K562 (cell line): ENCODE results near the gene RIMOC1. TPM values are rescaled to one million over a fixed set of nuclear protein-coding genes. Genes with fewer than 3 reads are reported as not detected.
A peak's percentile ranks its signal among the peaks of the same experiment; 100 is the strongest.

Source experiments
- ATAC-seq: fragments of 200-7000 bp; cut with Tn5 transposase; 3 replicates; pipeline ENCODE4 v1.9.1; 2020; ENCODE audit warnings: moderate library complexity
- BruUV-seq: library from RNA; stranded (reverse); fragments of 400-500 nt; replicated peaks from 2 replicates; lab custom pipeline; 2021; lab: Mats Ljungman, UMichigan
- CTCF ChIA-PET: fragments of 300-600 bp; formaldehyde crosslinking; extraction: SDS; loops from one replicate; lab custom pipeline; 2021; ENCODE audit warnings: low intra/inter-chr PET ratio; lab: Yijun Ruan, JAX
- POLR2A ChIA-PET: fragments of 300-600, 350-650 bp; sonication (Branson Sonifier 250); formaldehyde crosslinking; extraction: SDS; loops from one replicate; lab custom pipeline; 2021; ENCODE audit warnings: antibody characterized with exemption, inconsistent platforms; lab: Yijun Ruan, JAX
- DNase-seq, 4 experiments: peaks; one replicate each; pipeline versions ENCODE4 v3.0.0 to v3.0.0-alpha.2; 2011 to 2018; ENCODE audit warnings: low spot score in 3 of 4, mixed read lengths in 3 of 4; ENCODE audit errors: extremely low read depth in 1 of 4
- FAIRE-seq: peaks from 2 replicates; lab custom pipeline; 2011; peaks lifted over from hg19 to GRCh38; lab: Jason Lieb, UNC
- H2AFZ ChIP-seq: 2 replicates; pipeline ENCODE4 v1.6.0; 2011; ENCODE audit warnings: low read depth, low read length, control low read depth, inconsistent platforms
- H3K27ac ChIP-seq: fragments of 200-600 bp; 3 replicates; pipeline ENCODE4 v1.8.0; 2011; ENCODE audit warnings: low read depth, mild to moderate bottlenecking, control low read depth, inconsistent platforms, low read length, moderate library complexity, mixed read lengths; ENCODE audit errors: extremely low read depth
- H3K27me3 ChIP-seq, 2 experiments: fragments of 300-600 bp in 1 of 2; 2 replicates in 1 of 2; 3 replicates in 1 of 2; pipeline versions ENCODE4 v1.6.0 to v1.8.0; 2011; ENCODE audit warnings: inconsistent platforms in 2 of 2, low read length in 2 of 2, mild to moderate bottlenecking in 1 of 2, mixed read lengths in 1 of 2, moderate library complexity in 1 of 2; ENCODE audit not compliant: control insufficient read depth in 2 of 2, insufficient read depth in 2 of 2
- H3K36me3 ChIP-seq: fragments of 300-600 bp; 3 replicates; pipeline ENCODE4 v1.8.0; 2011; ENCODE audit warnings: mild to moderate bottlenecking, low read length, inconsistent platforms; ENCODE audit not compliant: control insufficient read depth, insufficient read depth
- H3K4me1 ChIP-seq, 2 experiments: fragments of 200-600 bp in 1 of 2; replicated peaks in 1 of 2; 2 replicates in 1 of 2; 3 replicates in 1 of 2; pipeline versions ENCODE4 v1.5.1 to v1.8.0; 2011; ENCODE audit warnings: inconsistent platforms in 2 of 2, low read length in 2 of 2, mild to moderate bottlenecking in 1 of 2, mixed read lengths in 1 of 2, moderate library complexity in 1 of 2; ENCODE audit not compliant: control insufficient read depth in 2 of 2, insufficient read depth in 2 of 2
- H3K4me2 ChIP-seq: 2 replicates; pipeline ENCODE4 v1.6.1; 2011; ENCODE audit warnings: low read length, control low read depth, inconsistent platforms, mixed read lengths; ENCODE audit not compliant: insufficient read depth
- H3K4me3 ChIP-seq: fragments of 200-600 bp; sonication (generic), shearing (Covaris generic); 2 replicates; pipeline ENCODE4 v1.5.1; 2016; ENCODE audit warnings: control low read depth, inconsistent platforms
- H3K79me2 ChIP-seq: fragments of 200-600 bp; 3 replicates; pipeline ENCODE4 v1.8.0; 2011; ENCODE audit warnings: low read length, inconsistent platforms; ENCODE audit not compliant: control insufficient read depth, insufficient read depth
- H3K9ac ChIP-seq, 2 experiments: 2 replicates each; pipeline versions ENCODE4 v1.6.0 to v1.6.1; 2011; ENCODE audit warnings: low read depth in 2 of 2, low read length in 2 of 2, control low read depth in 1 of 2, inconsistent platforms in 1 of 2, mild to moderate bottlenecking in 1 of 2, mixed read lengths in 1 of 2; ENCODE audit not compliant: insufficient read depth in 1 of 2
- H3K9me1 ChIP-seq: one replicate; pipeline ENCODE4 v1.6.0; 2011; ENCODE audit warnings: inconsistent platforms, mild to moderate bottlenecking, low read length, moderate library complexity; ENCODE audit not compliant: control insufficient read depth, insufficient read depth
- H3K9me3 ChIP-seq: replicated peaks from 2 replicates; pipeline ENCODE4 v1.5.1; 2011; ENCODE audit warnings: low read depth, low read length, inconsistent platforms; ENCODE audit not compliant: control insufficient read depth, insufficient read depth
- H4K20me1 ChIP-seq: replicated peaks from 2 replicates; pipeline ENCODE4 v1.6.1; 2011; ENCODE audit warnings: low read length, inconsistent platforms, mixed read lengths; ENCODE audit not compliant: control insufficient read depth, insufficient read depth
- CTCF ChIP-seq, 3 experiments: IDR thresholded peaks in 2 of 3; conservative IDR thresholded peaks in 1 of 3; 2 replicates each; pipeline ENCODE4 v1.5.1; 2011 to 2012; ENCODE audit warnings: low read length in 3 of 3, mild to moderate bottlenecking in 3 of 3, control low read depth in 2 of 3, improper control_type of control experiment in 1 of 3, inconsistent platforms in 1 of 3, low read depth in 1 of 3, mixed read lengths in 1 of 3, moderate library complexity in 1 of 3; ENCODE audit not compliant: insufficient read depth in 2 of 3
- KLF1 ChIP-seq: fragments of 450-650 bp; IDR thresholded peaks from 2 replicates; pipeline ENCODE4 v1.6.1; 2016; ENCODE audit warnings: missing genetic modification characterization, missing compliant biosample characterization
- MAFF ChIP-seq: IDR thresholded peaks from 2 replicates; pipeline ENCODE4 v1.6.1; 2012; ENCODE audit warnings: low read length, improper control_type of control experiment
- PATZ1 ChIP-seq: fragments of 250-450 bp; sonication (Bioruptor Pico); IDR thresholded peaks from 2 replicates; pipeline ENCODE4 v1.5.0; 2020; ENCODE audit warnings: mild to moderate bottlenecking, borderline replicate concordance
- PHF20 ChIP-seq: fragments of 450-650 bp; IDR thresholded peaks from 2 replicates; pipeline ENCODE4 v1.6.1; 2018; ENCODE audit not compliant: partially characterized antibody
- SAFB ChIP-seq: fragments of 200-400 bp; formaldehyde crosslinking; IDR thresholded peaks from 2 replicates; pipeline ENCODE4 v1.6.1; 2017; ENCODE audit warnings: low read depth, low read length, borderline replicate concordance
- WGBS: fragments of 100-300 bp; shearing (Covaris generic); methylation state at CpG from one replicate; pipeline ENCODE4 v1.1.6; 2016; ENCODE audit warnings: low coverage, mixed read lengths; ENCODE audit not compliant: insufficient coverage; ENCODE audit errors: missing lambda C conversion rate; 5-methylcytosine and 5-hydroxymethylcytosine counted together
- in situ Hi-C: fragments of 300-500 bp; cut with MboI; formaldehyde crosslinking; loops from 4 replicates; pipeline ENCODE4 v1.15.0; 2018; ENCODE audit warnings: inconsistent platforms, mixed read lengths
- intact Hi-C: fragments of 100-400 bp; cut with micrococcal nuclease; formaldehyde crosslinking; loops from 2 replicates; pipeline ENCODE4 v1.14.2; 2022
- polyA plus RNA-seq, 8 experiments: library from polyadenylated mRNA; depleted of rRNA in 4 of 8; stranded (reverse) in 5 of 8; unstranded in 3 of 8; fragments of >200 nt; fragmentation: Nextera tagmentation in 2 of 8; fragmentation: Illumina TruSeq in 1 of 8; extraction: Ambion mirVana in 2 of 8; extraction: Trizol in 1 of 8; gene quantifications; 2 replicates each; pipeline versions ENCODE4 v1.2.1 to v1.2.3, GENCODE V29; 2011 to 2014; ENCODE audit warnings: inconsistent platforms in 1 of 8, missing spikeins in 1 of 8
- total RNA-seq, 7 experiments: library from RNA; depleted of rRNA in 6 of 7; stranded (reverse); fragments of >200 nt in 6 of 7; fragmentation: Illumina TruSeq in 2 of 7; extraction: Trizol in 2 of 7; gene quantifications; 2 replicates each; pipeline versions ENCODE4 v1.2.1 to v1.2.3, GENCODE V29; 2011 to 2021; ENCODE audit warnings: low replicate concordance in 1 of 7

The RIMOC1 gene
- total and polyA plus RNA-seq, 9 of the 15 experiments (the other 6 are each of a cell fraction or from before 2014, with no cell fraction given), result 11.6 to 63.1 (median 30.8) TPM

DNA sequence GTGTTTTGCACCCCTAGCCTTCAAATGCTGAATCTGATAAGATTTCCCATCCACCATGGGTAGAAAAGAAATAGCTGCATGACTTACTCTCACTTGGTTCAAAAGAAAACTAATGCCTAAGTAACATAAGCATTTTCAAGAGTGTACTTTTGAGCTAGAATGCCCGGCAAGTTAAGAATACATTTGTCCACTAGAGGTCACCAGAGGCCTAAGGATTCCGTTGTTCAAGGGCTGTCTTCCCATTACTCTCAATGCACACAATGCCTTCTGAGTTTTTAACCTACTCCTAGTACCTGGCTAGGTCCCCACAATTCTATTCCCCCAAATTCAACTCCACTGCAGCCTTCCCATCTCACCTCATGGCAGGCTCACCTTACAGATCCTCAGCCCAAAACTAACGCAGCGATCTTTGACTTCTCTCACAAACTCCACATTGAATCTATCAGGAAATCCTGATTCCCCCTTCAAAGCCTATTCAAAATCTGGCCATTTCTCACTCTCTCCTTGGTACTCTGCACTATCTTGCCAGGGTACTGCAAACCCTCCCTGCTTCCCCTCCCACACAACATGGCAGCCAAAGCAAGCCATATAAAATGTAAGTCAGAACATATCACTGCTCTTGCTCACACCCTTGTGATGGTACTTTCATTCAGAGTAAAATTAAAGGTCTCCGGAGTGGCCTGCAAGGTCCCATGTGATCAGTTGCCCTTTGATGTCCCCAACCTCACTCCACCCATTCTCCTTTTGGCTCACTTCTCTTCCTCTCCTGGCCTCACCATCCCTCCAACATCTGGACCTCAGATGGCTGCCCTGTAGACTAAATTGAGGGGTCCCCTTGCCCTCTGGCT is 47.3 kb upstream of the RIMOC1 start (continued):
- TF ChIP-seq KLF1 (0 out of 2 replicates have a peak, but pooled peaks have one; percentile 31), PATZ1 (no peak), MAFF (0 out of 2 replicates have a peak, but pooled peaks have one; percentile 1), CTCF (IDR thresholded peaks at IDR 0.05 in 2 of 3, conservative IDR thresholded peaks at IDR 0.05 in 1 of 3; ENCODE audit: insufficient read depth in 2 of 3, low read depth in 1 of 3, low read length in 3 of 3) (peak; percentile 74 to 95 (median 81))

GRCh38 chr5:41857989-41858388 is 46.2 kb upstream of the RIMOC1 start:
- ChIA-PET CTCF (interaction anchor here (0.7 kb wide), 1 partner anchor 197 kb away, joined by 3 read pairs; no protein-coding TSS in a partner anchor), POLR2A (no interaction called here)
- BruUV-seq, result no TSS peak
- Histone ChIP-seq H3K9me3 (no peaks in the 10 kb centered on the region), H3K27me3 (no peaks in the 10 kb centered on the region; a peak in 1 of 5 replicates), H2AFZ (no peak overlapping the region), H3K36me3 (peaks cover 63% of the 10 kb centered on the region), H3K27ac (no peak overlapping the region), H3K4me1 (no peaks in the 10 kb centered on the region), H3K4me3 (no peak overlapping the region), H3K9me1 (no peaks in the 10 kb centered on the region), H3K79me2 (no peaks in the 10 kb centered on the region), H3K9ac (no peak overlapping the region), H4K20me1 (no peaks in the 10 kb centered on the region; the same call in 1 of the 2 replicates), H3K4me2 (no peak overlapping the region)
- TF ChIP-seq PHF20, result no peak
- no peak for TF ChIP-seq SAFB
- FAIRE-seq (no peak), DNase-seq (no peak), ATAC-seq (no peak)
- intact Hi-C loops (loop anchor here (2.0 to 10.0 kb wide), 4 partner anchors 67 to 1029 kb away; partner anchors contain the start of gene FBXO4), in situ Hi-C loops (loop anchor here (5.0 to 25.0 kb wide), 3 partner anchors 204 to 904 kb away; partner anchors contain the start of gene CCDC152)
- 19% methylated on average over 1 of the region's 1 CpG for WGBS
